ENCODE data around the gene HSBP1L1.

HSBP1L1 gene

GRCh38 chr18:79983253-79983652 is 18.8 kb downstream of the HSBP1L1 start:
- TF ChIP-seq SUZ12 (IDR thresholded peaks at IDR 0.05; ENCODE audit: extremely low read depth, insufficient read depth, insufficient read length) (no peak), ZNF274 (IDR thresholded peaks at IDR 0.05; ENCODE audit: low read depth, low read length) (no peak), YY1 (IDR thresholded peaks at IDR 0.05; ENCODE audit: insufficient read depth, insufficient read length) (no peak)
- Histone ChIP-seq H3K9me3 (ENCODE audit: insufficient read depth, low read length) (no peaks in the 10 kb centered on the region), H3K36me3 (ENCODE audit: insufficient read depth, insufficient read length, low read length) (peaks cover 68% of the 10 kb centered on the region), H3K9ac (ENCODE audit: insufficient read length, low read depth) (no peak overlapping the region), H3K4me1 (ENCODE audit: insufficient read depth, insufficient read length) (peaks cover 13% of the 10 kb centered on the region), H3K27me3 (ENCODE audit: insufficient read depth, insufficient read length) (no peaks in the 10 kb centered on the region), H3K4me3 (ENCODE audit: insufficient read length, low read depth) (no peak overlapping the region)
- DNase-seq (ENCODE audit: low read depth, low spot score), result no peak

- Histone ChIP-seq H3K4me3 (ENCODE audit: insufficient read length, low read depth) (no peak overlapping the region), H3K27me3 (ENCODE audit: insufficient read depth, insufficient read length) (no peaks in the 10 kb centered on the region), H3K9ac (ENCODE audit: insufficient read length, low read depth) (no peak overlapping the region), H3K9me3 (ENCODE audit: insufficient read depth, low read length) (no peaks in the 10 kb centered on the region), H3K4me1 (ENCODE audit: insufficient read depth, insufficient read length) (peaks cover 13% of the 10 kb centered on the region), H3K36me3 (ENCODE audit: insufficient read depth, insufficient read length, low read length) (peaks cover 68% of the 10 kb centered on the region)
- TF ChIP-seq YY1 (IDR thresholded peaks at IDR 0.05; ENCODE audit: insufficient read depth, insufficient read length) (no peak), SUZ12 (IDR thresholded peaks at IDR 0.05; ENCODE audit: extremely low read depth, insufficient read depth, insufficient read length) (no peak), ZNF274 (IDR thresholded peaks at IDR 0.05; ENCODE audit: low read depth, low read length) (no peak)
- DNase-seq (ENCODE audit: low read depth, low spot score), result no peak
Measured at GRCh38 chr18:79983793-79984192, 19.4 kb downstream of the HSBP1L1 start.

GRCh38 chr18:79985172-79985571 is 20.7 kb downstream of the HSBP1L1 start:
- Histone ChIP-seq H3K9ac (ENCODE audit: insufficient read length, low read depth) (no peak overlapping the region), H3K4me3 (ENCODE audit: insufficient read length, low read depth) (no peak overlapping the region), H3K4me1 (ENCODE audit: insufficient read depth, insufficient read length) (peaks cover 13% of the 10 kb centered on the region), H3K9me3 (ENCODE audit: insufficient read depth, low read length) (no peaks in the 10 kb centered on the region), H3K27me3 (ENCODE audit: insufficient read depth, insufficient read length) (no peaks in the 10 kb centered on the region), H3K36me3 (ENCODE audit: insufficient read depth, insufficient read length, low read length) (peaks cover 57% of the 10 kb centered on the region)
- no peak for DNase-seq (ENCODE audit: low read depth, low spot score)
- TF ChIP-seq SUZ12 (IDR thresholded peaks at IDR 0.05; ENCODE audit: extremely low read depth, insufficient read depth, insufficient read length), result no peak
- TF ChIP-seq ZNF274 (IDR thresholded peaks at IDR 0.05; ENCODE audit: low read depth, low read length), result no peak
- no peak for TF ChIP-seq YY1 (IDR thresholded peaks at IDR 0.05; ENCODE audit: insufficient read depth, insufficient read length)

GRCh38 chr18:79986726-79987125 is 22.3 kb downstream of the HSBP1L1 start:
- peak overlapping the region; percentile 33 for H3K4me3 ChIP-seq (ENCODE audit: insufficient read length, low read depth)
- peaks cover 52% of the 10 kb centered on the region for H3K36me3 ChIP-seq (ENCODE audit: insufficient read depth, insufficient read length, low read length)
- no peak for TF ChIP-seq YY1 (IDR thresholded peaks at IDR 0.05; ENCODE audit: insufficient read depth, insufficient read length)
- H3K27me3 ChIP-seq (ENCODE audit: insufficient read depth, insufficient read length), result no peaks in the 10 kb centered on the region
- H3K9ac ChIP-seq (ENCODE audit: insufficient read length, low read depth), result peak overlapping the region; percentile 68
- DNase-seq (ENCODE audit: low read depth, low spot score), result no peak
- H3K9me3 ChIP-seq (ENCODE audit: insufficient read depth, low read length), result no peaks in the 10 kb centered on the region
- peaks cover 11% of the 10 kb centered on the region for H3K4me1 ChIP-seq (ENCODE audit: insufficient read depth, insufficient read length)

GRCh38 chr18:79987566-79987965 is 23.1 kb downstream of the HSBP1L1 start:
- H3K9me3 ChIP-seq (ENCODE audit: insufficient read depth, low read length), result no peaks in the 10 kb centered on the region
- DNase-seq (ENCODE audit: low read depth, low spot score), result no peak
- H3K27me3 ChIP-seq (ENCODE audit: insufficient read depth, insufficient read length), result no peaks in the 10 kb centered on the region
- H3K4me3 ChIP-seq (ENCODE audit: insufficient read length, low read depth), result peak overlapping the region; percentile 99
- H3K36me3 ChIP-seq (ENCODE audit: insufficient read depth, insufficient read length, low read length), result peaks cover 43% of the 10 kb centered on the region
- TF ChIP-seq YY1 (IDR thresholded peaks at IDR 0.05; ENCODE audit: insufficient read depth, insufficient read length), result no peak
- no peak for TF ChIP-seq ZNF274 (IDR thresholded peaks at IDR 0.05; ENCODE audit: low read depth, low read length)
- TF ChIP-seq SUZ12 (IDR thresholded peaks at IDR 0.05; ENCODE audit: extremely low read depth, insufficient read depth, insufficient read length), result no peak
- peak overlapping the region; percentile 94 for H3K9ac ChIP-seq (ENCODE audit: insufficient read length, low read depth)
- peaks cover 7% of the 10 kb centered on the region for H3K4me1 ChIP-seq (ENCODE audit: insufficient read depth, insufficient read length)

GRCh38 chr18:79988071-79988450 is 23.6 kb downstream of the HSBP1L1 start:
- H3K4me1 ChIP-seq (ENCODE audit: insufficient read depth, insufficient read length), result peaks cover 3% of the 10 kb centered on the region
- H3K36me3 ChIP-seq (ENCODE audit: insufficient read depth, insufficient read length, low read length), result peaks cover 39% of the 10 kb centered on the region
- TF ChIP-seq YY1 (IDR thresholded peaks at IDR 0.05; ENCODE audit: insufficient read depth, insufficient read length) (peak; percentile 34), ZNF274 (IDR thresholded peaks at IDR 0.05; ENCODE audit: low read depth, low read length) (no peak), SUZ12 (IDR thresholded peaks at IDR 0.05; ENCODE audit: extremely low read depth, insufficient read depth, insufficient read length) (no peak)
- no peaks in the 10 kb centered on the region for H3K27me3 ChIP-seq (ENCODE audit: insufficient read depth, insufficient read length)
- DNase-seq (ENCODE audit: low read depth, low spot score), result no peak
- peak overlapping the region; percentile 94 for H3K9ac ChIP-seq (ENCODE audit: insufficient read length, low read depth)
- no peaks in the 10 kb centered on the region for H3K9me3 ChIP-seq (ENCODE audit: insufficient read depth, low read length)
- H3K4me3 ChIP-seq (ENCODE audit: insufficient read length, low read depth), result peak overlapping the region; percentile 99

GRCh38 chr18:79988451-79989194 is 24.2 kb downstream of the HSBP1L1 start, which contains the start of gene TXNL4A:
TXNL4A (minus strand) TSS chr18:79988563; CDS start chr18:79988392, 171 bp downstream.
- TF ChIP-seq YY1 (IDR thresholded peaks at IDR 0.05; ENCODE audit: insufficient read depth, insufficient read length) (peak; percentile 2), SUZ12 (IDR thresholded peaks at IDR 0.05; ENCODE audit: extremely low read depth, insufficient read depth, insufficient read length) (no peak)
- H3K36me3 ChIP-seq (ENCODE audit: insufficient read depth, insufficient read length, low read length), result peaks cover 33% of the 10 kb centered on the region
- H3K9ac ChIP-seq (ENCODE audit: insufficient read length, low read depth), result peak within 1 kb of the TSS; percentile 94
- no peaks in the 10 kb centered on the region for H3K27me3 ChIP-seq (ENCODE audit: insufficient read depth, insufficient read length)
- H3K4me3 ChIP-seq (ENCODE audit: insufficient read length, low read depth), result peak within 1 kb of the TSS; percentile 99
- H3K4me1 ChIP-seq (ENCODE audit: insufficient read depth, insufficient read length), result peaks cover 2% of the 10 kb centered on the region
- no peaks in the 10 kb centered on the region for H3K9me3 ChIP-seq (ENCODE audit: insufficient read depth, low read length)
- DNase-seq (ENCODE audit: low read depth, low spot score), result no peak

All from NT2/D1 (cell line).